K562 (cell line): ENCODE data around the gene CAB39. TPM values are rescaled to one million over a fixed set of nuclear protein-coding genes. Genes with fewer than 3 reads are reported as not detected.

Experiments used
- ATAC-seq: fragments of 200-7000 bp; cut with Tn5 transposase; 3 replicates; pipeline ENCODE4 v1.9.1; 2020; ENCODE audit warnings: moderate library complexity
- BruUV-seq: library from RNA; stranded (reverse); fragments of 400-500 nt; replicated peaks from 2 replicates; lab custom pipeline; 2021; lab: Mats Ljungman, UMichigan
- CTCF ChIA-PET: fragments of 300-600 bp; formaldehyde crosslinking; extraction: SDS; loops from one replicate; lab custom pipeline; 2021; ENCODE audit warnings: low intra/inter-chr PET ratio; lab: Yijun Ruan, JAX
- POLR2A ChIA-PET: fragments of 300-600, 350-650 bp; sonication (Branson Sonifier 250); formaldehyde crosslinking; extraction: SDS; loops from one replicate; lab custom pipeline; 2021; ENCODE audit warnings: antibody characterized with exemption, inconsistent platforms; lab: Yijun Ruan, JAX
- DNase-seq, 4 experiments: peaks; one replicate each; pipeline versions ENCODE4 v3.0.0 to v3.0.0-alpha.2; 2011 to 2018; ENCODE audit warnings: low spot score in 3 of 4, mixed read lengths in 3 of 4; ENCODE audit errors: extremely low read depth in 1 of 4
- FAIRE-seq: peaks from 2 replicates; lab custom pipeline; 2011; peaks lifted over from hg19 to GRCh38; lab: Jason Lieb, UNC
- H2AFZ ChIP-seq: 2 replicates; pipeline ENCODE4 v1.6.0; 2011; ENCODE audit warnings: low read depth, low read length, control low read depth, inconsistent platforms
- H3K27ac ChIP-seq: fragments of 200-600 bp; 3 replicates; pipeline ENCODE4 v1.8.0; 2011; ENCODE audit warnings: low read depth, mild to moderate bottlenecking, control low read depth, inconsistent platforms, low read length, moderate library complexity, mixed read lengths; ENCODE audit errors: extremely low read depth
- H3K27me3 ChIP-seq, 2 experiments: fragments of 300-600 bp in 1 of 2; 2 replicates in 1 of 2; 3 replicates in 1 of 2; pipeline versions ENCODE4 v1.6.0 to v1.8.0; 2011; ENCODE audit warnings: inconsistent platforms in 2 of 2, low read length in 2 of 2, mild to moderate bottlenecking in 1 of 2, mixed read lengths in 1 of 2, moderate library complexity in 1 of 2; ENCODE audit not compliant: control insufficient read depth in 2 of 2, insufficient read depth in 2 of 2
- H3K36me3 ChIP-seq: fragments of 300-600 bp; 3 replicates; pipeline ENCODE4 v1.8.0; 2011; ENCODE audit warnings: mild to moderate bottlenecking, low read length, inconsistent platforms; ENCODE audit not compliant: control insufficient read depth, insufficient read depth
- H3K4me1 ChIP-seq, 2 experiments: fragments of 200-600 bp in 1 of 2; replicated peaks in 1 of 2; 2 replicates in 1 of 2; 3 replicates in 1 of 2; pipeline versions ENCODE4 v1.5.1 to v1.8.0; 2011; ENCODE audit warnings: inconsistent platforms in 2 of 2, low read length in 2 of 2, mild to moderate bottlenecking in 1 of 2, mixed read lengths in 1 of 2, moderate library complexity in 1 of 2; ENCODE audit not compliant: control insufficient read depth in 2 of 2, insufficient read depth in 2 of 2
- H3K4me2 ChIP-seq: 2 replicates; pipeline ENCODE4 v1.6.1; 2011; ENCODE audit warnings: low read length, control low read depth, inconsistent platforms, mixed read lengths; ENCODE audit not compliant: insufficient read depth
- H3K4me3 ChIP-seq: fragments of 200-600 bp; sonication (generic), shearing (Covaris generic); 2 replicates; pipeline ENCODE4 v1.5.1; 2016; ENCODE audit warnings: control low read depth, inconsistent platforms
- H3K79me2 ChIP-seq: fragments of 200-600 bp; 3 replicates; pipeline ENCODE4 v1.8.0; 2011; ENCODE audit warnings: low read length, inconsistent platforms; ENCODE audit not compliant: control insufficient read depth, insufficient read depth
- H3K9ac ChIP-seq, 2 experiments: 2 replicates each; pipeline versions ENCODE4 v1.6.0 to v1.6.1; 2011; ENCODE audit warnings: low read depth in 2 of 2, low read length in 2 of 2, control low read depth in 1 of 2, inconsistent platforms in 1 of 2, mild to moderate bottlenecking in 1 of 2, mixed read lengths in 1 of 2; ENCODE audit not compliant: insufficient read depth in 1 of 2
- H3K9me1 ChIP-seq: one replicate; pipeline ENCODE4 v1.6.0; 2011; ENCODE audit warnings: inconsistent platforms, mild to moderate bottlenecking, low read length, moderate library complexity; ENCODE audit not compliant: control insufficient read depth, insufficient read depth
- H3K9me3 ChIP-seq: replicated peaks from 2 replicates; pipeline ENCODE4 v1.5.1; 2011; ENCODE audit warnings: low read depth, low read length, inconsistent platforms; ENCODE audit not compliant: control insufficient read depth, insufficient read depth
- H4K20me1 ChIP-seq: replicated peaks from 2 replicates; pipeline ENCODE4 v1.6.1; 2011; ENCODE audit warnings: low read length, inconsistent platforms, mixed read lengths; ENCODE audit not compliant: control insufficient read depth, insufficient read depth
- GTF2A2 ChIP-seq: IDR thresholded peaks from 2 replicates; pipeline ENCODE4 v1.6.1; 2016; ENCODE audit warnings: mild to moderate bottlenecking, missing genetic modification characterization, missing compliant biosample characterization
- MECOM ChIP-seq: fragments of 250-450 bp; sonication (Bioruptor Pico); IDR thresholded peaks from 2 replicates; pipeline ENCODE4 v1.8.0; 2022; ENCODE audit warnings: inconsistent platforms
- SMAD2 ChIP-seq: fragments of 150-350 bp; IDR thresholded peaks from 2 replicates; pipeline ENCODE4 v1.6.1; 2014; ENCODE audit warnings: low read depth, mild to moderate bottlenecking, low read length
- WGBS: fragments of 100-300 bp; shearing (Covaris generic); methylation state at CpG from one replicate; pipeline ENCODE4 v1.1.6; 2016; ENCODE audit warnings: low coverage, mixed read lengths; ENCODE audit not compliant: insufficient coverage; ENCODE audit errors: missing lambda C conversion rate; 5-methylcytosine and 5-hydroxymethylcytosine counted together
- in situ Hi-C: fragments of 300-500 bp; cut with MboI; formaldehyde crosslinking; loops from 4 replicates; pipeline ENCODE4 v1.15.0; 2018; ENCODE audit warnings: inconsistent platforms, mixed read lengths
- intact Hi-C: fragments of 100-400 bp; cut with micrococcal nuclease; formaldehyde crosslinking; loops from 2 replicates; pipeline ENCODE4 v1.14.2; 2022
- polyA plus RNA-seq, 8 experiments: library from polyadenylated mRNA; depleted of rRNA in 4 of 8; stranded (reverse) in 5 of 8; unstranded in 3 of 8; fragments of >200 nt; fragmentation: Nextera tagmentation in 2 of 8; fragmentation: Illumina TruSeq in 1 of 8; extraction: Ambion mirVana in 2 of 8; extraction: Trizol in 1 of 8; gene quantifications; 2 replicates each; pipeline versions ENCODE4 v1.2.1 to v1.2.3, GENCODE V29; 2011 to 2014; ENCODE audit warnings: inconsistent platforms in 1 of 8, missing spikeins in 1 of 8
- total RNA-seq, 7 experiments: library from RNA; depleted of rRNA in 6 of 7; stranded (reverse); fragments of >200 nt in 6 of 7; fragmentation: Illumina TruSeq in 2 of 7; extraction: Trizol in 2 of 7; gene quantifications; 2 replicates each; pipeline versions ENCODE4 v1.2.1 to v1.2.3, GENCODE V29; 2011 to 2021; ENCODE audit warnings: low replicate concordance in 1 of 7
- TF ChIP-seq, protein P1 (sequence below), 2 experiments: fragments of 450-650 bp in 1 of 2; sonication (generic) in 1 of 2; formaldehyde crosslinking in 1 of 2; IDR thresholded peaks in 1 of 2; conservative IDR thresholded peaks in 1 of 2; 2 replicates each; pipeline versions ENCODE4 v1.6.1 to v1.8.1; 2016 to 2023; ENCODE audit warnings: mild to moderate bottlenecking in 2 of 2, moderate library complexity in 2 of 2, inconsistent platforms in 1 of 2, missing genetic modification reagents in 1 of 2

The CAB39 gene
- total and polyA plus RNA-seq, 9 of the 15 experiments (the other 6 are each of a cell fraction or from before 2014, with no cell fraction given), result 27.2 to 94.4 (median 70.1) TPM

DNA sequence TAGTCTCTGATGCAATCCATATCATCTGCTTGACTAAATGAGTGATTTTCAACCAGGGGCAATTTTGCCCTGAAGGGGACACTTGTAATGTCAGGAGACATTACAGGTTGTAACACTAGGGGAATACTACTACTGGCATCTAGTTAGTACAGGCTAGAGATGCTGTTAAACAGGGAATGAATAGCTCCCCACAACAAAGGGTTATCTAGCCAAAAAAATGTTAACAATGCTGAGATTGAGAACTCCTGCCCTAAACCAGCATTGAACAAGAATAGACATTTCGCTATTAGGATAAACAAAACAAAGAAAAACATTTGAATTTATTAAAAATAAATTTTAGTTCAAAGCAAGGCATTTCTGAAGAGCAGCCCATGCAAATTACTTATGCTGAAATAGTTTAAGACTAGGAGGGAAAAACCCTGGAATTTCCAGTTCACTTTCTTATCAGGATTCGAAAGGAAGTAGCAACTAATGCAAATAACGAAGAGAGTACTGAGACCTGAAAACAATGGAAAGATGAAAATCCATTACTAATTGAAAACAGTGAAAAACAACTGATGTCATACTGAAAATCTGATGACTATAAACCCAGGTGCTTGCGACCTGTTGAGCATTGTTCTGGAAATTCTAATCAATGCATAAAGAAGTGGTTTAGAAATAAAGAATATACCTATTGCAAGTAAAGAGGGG is 53.1 kb downstream of the CAB39 start:
- no peaks in the 10 kb centered on the region for H4K20me1 ChIP-seq
- no peak for DNase-seq
- peaks cover 61% of the 10 kb centered on the region for H3K79me2 ChIP-seq
- H3K9me3 ChIP-seq, result no peaks in the 10 kb centered on the region
- no peak overlapping the region for H3K4me3 ChIP-seq
- ATAC-seq, result no peak
- ChIA-PET CTCF (no interaction called here), POLR2A (interaction anchor here (1.0 kb wide), 1 partner anchor 9 kb away, joined by 3 read pairs; no protein-coding TSS in a partner anchor)
- no peaks in the 10 kb centered on the region for H3K27me3 ChIP-seq
- H3K9me1 ChIP-seq, result no peaks in the 10 kb centered on the region
- WGBS, result 96% methylated on average over 4 of the region's 4 CpGs
- no peak overlapping the region for H3K4me2 ChIP-seq
- H2AFZ ChIP-seq, result no peak overlapping the region
- H3K36me3 ChIP-seq, result peaks cover 78% of the 10 kb centered on the region
- H3K4me1 ChIP-seq, result no peaks in the 10 kb centered on the region
- in situ Hi-C loops (no loop called here), intact Hi-C loops (no loop called here)
- no peak overlapping the region for H3K27ac ChIP-seq
- H3K9ac ChIP-seq, result no peak overlapping the region
- TF ChIP-seq GTF2A2 (tag) (no peak), MECOM (CRISPR knock-in tag) (no peak), SMAD2 (no peak)
- TF ChIP-seq, protein P1, sequence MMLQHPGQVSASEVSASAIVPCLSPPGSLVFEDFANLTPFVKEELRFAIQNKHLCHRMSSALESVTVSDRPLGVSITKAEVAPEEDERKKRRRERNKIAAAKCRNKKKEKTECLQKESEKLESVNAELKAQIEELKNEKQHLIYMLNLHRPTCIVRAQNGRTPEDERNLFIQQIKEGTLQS (IDR thresholded peaks at IDR 0.05), result no peak
- TF ChIP-seq, protein P1 (CRISPR knock-in tag; conservative IDR thresholded peaks at IDR 0.05), result no peak
- no TSS peak for BruUV-seq
- FAIRE-seq, result no peak
